AG10803 (cell line): ENCODE measurements around the gene LASP1NB.
A peak's percentile ranks its signal among the peaks of the same experiment; 100 is the strongest.
"Not testable (repeated sequence)": the region's sequence is repeated elsewhere in the genome, so short reads cannot be mapped to it uniquely, and the experiment has no call there.

Experiments used
- DNase-seq: peaks from one replicate; pipeline ENCODE4 v3.0.0; 2010; ENCODE audit warnings: low read depth
- H3K4me3 ChIP-seq: 2 replicates; pipeline ENCODE4 v1.5.1; 2011; ENCODE audit warnings: mild to moderate bottlenecking, low read length, control low read depth
- TF ChIP-seq, protein P1 (sequence below): conservative IDR thresholded peaks from 2 replicates; pipeline ENCODE4 v1.5.1; 2011; ENCODE audit warnings: mild to moderate bottlenecking, low read length, control low read depth, inconsistent platforms

LASP1NB gene

GRCh38 chr17:38926293-38927070 lies 1.1 kb downstream of the LASP1NB start:
- H3K4me3 ChIP-seq, result no peak overlapping the region
- TF ChIP-seq, protein P1, sequence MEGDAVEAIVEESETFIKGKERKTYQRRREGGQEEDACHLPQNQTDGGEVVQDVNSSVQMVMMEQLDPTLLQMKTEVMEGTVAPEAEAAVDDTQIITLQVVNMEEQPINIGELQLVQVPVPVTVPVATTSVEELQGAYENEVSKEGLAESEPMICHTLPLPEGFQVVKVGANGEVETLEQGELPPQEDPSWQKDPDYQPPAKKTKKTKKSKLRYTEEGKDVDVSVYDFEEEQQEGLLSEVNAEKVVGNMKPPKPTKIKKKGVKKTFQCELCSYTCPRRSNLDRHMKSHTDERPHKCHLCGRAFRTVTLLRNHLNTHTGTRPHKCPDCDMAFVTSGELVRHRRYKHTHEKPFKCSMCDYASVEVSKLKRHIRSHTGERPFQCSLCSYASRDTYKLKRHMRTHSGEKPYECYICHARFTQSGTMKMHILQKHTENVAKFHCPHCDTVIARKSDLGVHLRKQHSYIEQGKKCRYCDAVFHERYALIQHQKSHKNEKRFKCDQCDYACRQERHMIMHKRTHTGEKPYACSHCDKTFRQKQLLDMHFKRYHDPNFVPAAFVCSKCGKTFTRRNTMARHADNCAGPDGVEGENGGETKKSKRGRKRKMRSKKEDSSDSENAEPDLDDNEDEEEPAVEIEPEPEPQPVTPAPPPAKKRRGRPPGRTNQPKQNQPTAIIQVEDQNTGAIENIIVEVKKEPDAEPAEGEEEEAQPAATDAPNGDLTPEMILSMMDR, result no peak
- DNase-seq, result peak; percentile 37

- not testable (repeated sequence) for DNase-seq, H3K4me3 ChIP-seq
Observed at GRCh38 chr17:38930782-38931181, 5.4 kb downstream of the LASP1NB start.

DNA sequence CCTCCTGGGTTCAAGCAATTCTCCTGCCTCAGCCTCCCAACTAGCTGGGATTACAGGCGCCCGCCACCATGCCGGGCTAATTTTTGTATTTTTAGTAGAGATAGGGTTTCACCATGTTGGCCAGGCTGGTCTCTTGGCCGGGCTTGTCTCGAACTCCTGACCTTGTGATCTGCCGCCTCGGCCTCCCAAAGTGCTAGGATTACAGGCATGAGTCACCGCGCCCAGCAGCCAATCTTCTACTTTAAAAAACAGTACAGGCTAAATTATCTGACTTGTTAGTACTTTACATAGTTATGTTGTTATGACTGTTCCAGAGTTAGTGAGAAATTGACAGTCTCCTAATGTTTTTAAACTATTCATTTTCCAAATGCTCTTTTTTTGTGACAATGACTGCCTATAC lies 8.5 kb downstream of the LASP1NB start:
- H3K4me3 ChIP-seq, DNase-seq: not testable (repeated sequence)

DNA sequence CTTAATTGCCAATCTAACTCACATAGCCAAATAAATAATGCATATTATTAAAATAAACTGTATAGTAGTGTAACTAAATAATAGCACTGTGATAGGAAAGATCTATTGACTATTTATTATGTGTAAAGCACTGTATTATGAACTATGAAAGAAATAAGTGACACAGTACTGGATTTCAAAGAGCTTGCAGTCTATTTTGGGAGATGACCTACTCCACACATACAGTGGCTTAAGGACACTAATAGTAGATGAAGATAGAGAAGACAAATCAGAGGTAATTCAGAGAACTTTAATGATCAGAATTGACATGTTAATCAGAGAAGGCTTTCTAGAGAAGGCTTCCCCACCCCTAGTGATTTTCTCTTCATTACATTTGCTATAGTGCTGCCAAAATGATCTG lies 14.6 kb downstream of the LASP1NB start:
- TF ChIP-seq, protein P1, result no peak
- no peak overlapping the region for H3K4me3 ChIP-seq
- DNase-seq, result no peak

GRCh38 chr17:38940404-38940803 lies 15.0 kb downstream of the LASP1NB start:
- DNase-seq, result no peak
- TF ChIP-seq, protein P1, result no peak
- H3K4me3 ChIP-seq, result no peak overlapping the region

DNA sequence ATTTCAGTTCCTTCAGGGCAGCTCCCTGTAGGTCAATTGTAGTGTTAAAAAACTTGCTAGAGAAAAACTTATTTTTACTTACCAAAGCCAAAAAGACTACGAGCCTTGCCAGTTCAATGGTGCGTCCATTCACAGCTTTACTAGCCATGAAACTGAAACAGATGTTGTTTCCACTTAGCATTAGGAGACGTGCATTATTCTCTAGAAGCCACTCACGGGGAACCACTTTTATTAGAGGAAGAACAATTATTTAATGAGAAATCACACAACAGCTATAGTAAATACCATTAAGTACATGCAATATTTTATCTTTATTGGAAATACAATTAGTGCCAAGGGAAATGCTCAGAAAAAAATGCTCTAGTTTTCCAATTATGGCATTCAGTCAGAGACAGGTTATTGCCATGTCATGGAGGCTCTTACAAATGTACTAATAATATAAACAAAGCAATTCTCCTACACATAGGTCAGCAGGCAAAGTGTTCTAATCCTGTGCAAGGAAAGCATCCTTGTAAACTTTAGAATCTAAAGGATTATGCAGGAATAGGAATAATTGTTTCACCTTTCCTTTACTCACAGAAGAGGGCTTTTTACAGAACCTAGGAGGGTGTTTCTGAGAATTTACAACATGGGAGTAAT lies 17.4 kb downstream of the LASP1NB start:
- TF ChIP-seq, protein P1, result no peak
- H3K4me3 ChIP-seq, result no peak overlapping the region
- no peak for DNase-seq

- no peak for DNase-seq
- no peak overlapping the region for H3K4me3 ChIP-seq
- TF ChIP-seq, protein P1, result no peak
Observed at GRCh38 chr17:38943607-38944006, 18.2 kb downstream of the LASP1NB start.

DNA sequence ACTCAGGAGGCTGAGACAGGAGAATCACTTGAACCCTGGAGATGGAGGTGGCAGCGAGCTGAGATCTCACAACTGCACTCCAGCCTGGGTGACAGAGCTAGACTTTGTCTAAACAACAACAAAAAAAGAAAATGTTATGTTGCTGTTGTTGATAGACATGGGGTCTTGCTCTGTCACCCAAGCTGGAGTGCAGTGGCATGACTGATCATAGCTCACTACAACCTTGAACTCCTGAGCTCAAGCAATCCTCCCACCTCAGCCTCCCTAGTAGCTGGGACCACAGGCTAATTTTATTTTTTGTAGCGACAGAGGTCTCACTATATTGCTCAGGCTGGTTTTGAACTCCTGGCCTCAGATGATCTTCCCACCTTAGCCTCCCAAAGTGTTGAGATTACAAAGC lies 21.8 kb downstream of the LASP1NB start:
- H3K4me3 ChIP-seq, result no peak overlapping the region
- TF ChIP-seq, protein P1, result no peak
- no peak for DNase-seq

DNA sequence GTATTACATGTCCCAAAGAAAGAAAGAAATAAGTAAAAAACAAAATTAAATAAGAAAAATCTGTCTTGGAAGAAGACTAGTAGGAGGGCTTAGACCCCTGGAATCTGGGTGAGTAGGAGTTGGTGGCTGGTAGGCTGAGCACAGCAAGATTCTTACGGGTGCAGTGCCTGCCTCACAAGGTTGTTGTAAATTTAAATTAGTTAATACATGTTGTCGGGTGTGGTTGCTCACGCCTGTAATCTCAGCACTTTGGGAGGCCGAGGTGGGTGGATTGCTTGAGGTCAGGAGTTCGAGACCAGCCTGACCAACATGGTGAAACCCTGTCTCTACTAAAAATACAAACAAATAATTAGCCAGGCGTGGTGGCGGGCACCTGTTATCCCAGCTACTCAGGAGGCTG lies 28.4 kb downstream of the LASP1NB start:
- H3K4me3 ChIP-seq, DNase-seq: not testable (repeated sequence)
